ENCODE measurements around the gene MTIF3. TPM values are rescaled to one million over a fixed set of nuclear protein-coding genes. Genes with fewer than 3 reads are reported as not detected.

Gene MTIF3
- total RNA-seq, 1 experiment from 2014 or later: 31.6 TPM

- no peak overlapping the region for H2AFZ ChIP-seq (ENCODE audit: low read length)
- peaks cover 5% of the 10 kb centered on the region for H3K27me3 Mint-ChIP-seq (ENCODE audit: low read depth)
- H3K79me1 ChIP-seq (ENCODE audit: insufficient read depth, low read depth, low read length, poor library complexity, severe bottlenecking): no peaks in the 10 kb centered on the region
- H3K4me1 Mint-ChIP-seq: peaks cover under 1 to 2% of the 10 kb centered on the region in 2 experiments
- no peak overlapping the region for H3K56ac ChIP-seq (ENCODE audit: insufficient read length, low read depth, low read length)
- WGBS (ENCODE audit: extremely low coverage, insufficient read length, low lambda C conversion rate): no CpG with 5 or more reads among the region's 2 CpGs
- no peaks in the 10 kb centered on the region for H3K27me3 ChIP-seq (ENCODE audit: insufficient read depth, low read length)
- no peaks in the 10 kb centered on the region for H3K9me3 ChIP-seq (ENCODE audit: control insufficient read depth, low read depth, low read length)
- no peak overlapping the region for H3K4ac ChIP-seq (ENCODE audit: low read depth, low read length)
- no peak overlapping the region for H3K23ac ChIP-seq (ENCODE audit: insufficient read length, low read depth, low read length)
- no peak overlapping the region for H2AK5ac ChIP-seq (ENCODE audit: insufficient read length, low read length)
- H4K5ac ChIP-seq (ENCODE audit: insufficient read length, low read depth, low read length): no peak overlapping the region
- H3K79me2 ChIP-seq (ENCODE audit: insufficient read depth, low read length): no peaks in the 10 kb centered on the region
- H3K23me2 ChIP-seq (ENCODE audit: insufficient read length, low read depth, low read length, poor library complexity, severe bottlenecking): no peaks in the 10 kb centered on the region
- no peak for DNase-seq
- H3K4me1 ChIP-seq (ENCODE audit: insufficient read depth, low read length): no peaks in the 10 kb centered on the region
- no peak overlapping the region for H3K4me3 Mint-ChIP-seq
- H2BK12ac ChIP-seq (ENCODE audit: insufficient read length, low read depth, low read length): no peak overlapping the region
- no peak overlapping the region for H2BK120ac ChIP-seq (ENCODE audit: low read depth, low read length, poor library complexity, severe bottlenecking)
- no peaks in the 10 kb centered on the region for H4K20me1 ChIP-seq (ENCODE audit: control insufficient read depth, insufficient read depth, insufficient read length)
- no peak overlapping the region for H2BK20ac ChIP-seq (ENCODE audit: low read depth, low read length, poor library complexity, severe bottlenecking)
- no peak overlapping the region for H4K91ac ChIP-seq (ENCODE audit: insufficient read length, low read depth, low read length)
- H2BK15ac ChIP-seq (ENCODE audit: low read depth, low read length): no peak overlapping the region
- H3K9ac ChIP-seq (ENCODE audit: extremely low read depth, insufficient read length, low read length): no peak overlapping the region
- no peak overlapping the region for H3K18ac ChIP-seq (ENCODE audit: insufficient read length, low read depth, low read length)
- H3K27ac Mint-ChIP-seq: no peak overlapping the region
- H3K27ac ChIP-seq (ENCODE audit: insufficient read length, low read depth, low read length): no peak overlapping the region
- no peak overlapping the region for H4K8ac ChIP-seq (replicated peaks; ENCODE audit: insufficient read length, low read depth, low read length)
- no peak overlapping the region for H3K14ac ChIP-seq (ENCODE audit: insufficient read depth, low read length)
- H3K9me3 Mint-ChIP-seq: no peaks in the 10 kb centered on the region; a peak in 1 of 5 replicates
- H2BK5ac ChIP-seq (ENCODE audit: insufficient read length, low read length): no peak overlapping the region
- no peak for TF ChIP-seq CTCF (conservative IDR thresholded peaks at IDR 0.05)
- H3K36me3 Mint-ChIP-seq (ENCODE audit: insufficient read depth in 1 of 3, low read depth in 3 of 3): no peaks in the 10 kb centered on the region
- no peak overlapping the region for H3K4me2 ChIP-seq (ENCODE audit: insufficient read depth, insufficient read length, low read length)
- no peak overlapping the region for H3T11ph ChIP-seq (ENCODE audit: low read length)
These were observed 41.4 kb downstream of the MTIF3 start for GRCh38 chr13:27409013-27409412.

All from H9 (cell line).